H1 (cell line): ENCODE results near the gene ELP4. TPM values are rescaled to one million over a fixed set of nuclear protein-coding genes. Genes with fewer than 3 reads are reported as not detected.

ENCODE experiments used
- CTCF ChIA-PET: fragments of 300-600 bp; sonication (Branson Sonifier 250); formaldehyde crosslinking; loops from one replicate; lab custom pipeline; 2021; ENCODE audit not compliant: partially characterized antibody; lab: Charles Lee
- POLR2A ChIA-PET: fragments of 300-600 bp; sonication (Branson Sonifier 250); formaldehyde crosslinking; loops from one replicate; lab custom pipeline; 2021; ENCODE audit warnings: inconsistent platforms; ENCODE audit not compliant: partially characterized antibody; lab: Charles Lee
- DNase-seq, 2 experiments: peaks; one replicate each; pipeline versions ENCODE4 v3.0.0 to v3.0.0-alpha.2; 2010 to 2022; ENCODE audit warnings: low spot score in 2 of 2, low read depth in 1 of 2, mixed read lengths in 1 of 2
- FAIRE-seq: peaks from 2 replicates; lab custom pipeline; 2011; peaks lifted over from hg19 to GRCh38; lab: Jason Lieb, UNC
- H2AFZ ChIP-seq: 2 replicates; pipeline ENCODE4 v1.8.1; 2012; ENCODE audit warnings: low read length, inconsistent platforms
- H2AK5ac ChIP-seq: 2 replicates; pipeline ENCODE4 v1.6.1; 2013; ENCODE audit warnings: low read depth, low read length
- H2BK120ac ChIP-seq: replicated peaks from 2 replicates; pipeline ENCODE3; 2013; ENCODE audit warnings: low read depth, low read length, inconsistent platforms
- H2BK12ac ChIP-seq: 2 replicates; pipeline ENCODE4 v1.6.1; 2013; ENCODE audit warnings: low read depth, low read length
- H2BK15ac ChIP-seq: 2 replicates; pipeline ENCODE4 v1.6.1; 2013; ENCODE audit warnings: low read length
- H2BK20ac ChIP-seq: 2 replicates; pipeline ENCODE4 v1.6.1; 2013; ENCODE audit warnings: low read length
- H2BK5ac ChIP-seq: 2 replicates; pipeline ENCODE4 v1.6.1; 2013; ENCODE audit warnings: low read depth, low read length
- H3K14ac ChIP-seq: 2 replicates; pipeline ENCODE4 v1.6.1; 2013; ENCODE audit warnings: inconsistent platforms; ENCODE audit not compliant: insufficient read length
- H3K18ac ChIP-seq: 2 replicates; pipeline ENCODE4 v1.6.1; 2013; ENCODE audit warnings: low read length; ENCODE audit errors: extremely low read depth
- H3K23ac ChIP-seq: 2 replicates; pipeline ENCODE4 v1.6.1; 2013; ENCODE audit warnings: inconsistent platforms; ENCODE audit not compliant: insufficient read length
- H3K23me2 ChIP-seq: 2 replicates; pipeline ENCODE4 v1.6.1; 2013; ENCODE audit warnings: low read depth, low read length
- H3K27ac ChIP-seq: 2 replicates; pipeline ENCODE4 v1.6.1; 2011; ENCODE audit warnings: low read depth, low read length, inconsistent platforms
- H3K27me3 ChIP-seq, 4 experiments: replicated peaks in 1 of 4; 1 replicate in 1 of 4; 2 replicates in 3 of 4; pipeline versions ENCODE4 v1.6.1 to v1.8.1; 2011 to 2013; ENCODE audit warnings: low read length in 3 of 4, mild to moderate bottlenecking in 3 of 4, inconsistent platforms in 2 of 4, mixed read lengths in 2 of 4, moderate library complexity in 1 of 4; ENCODE audit not compliant: control insufficient read depth in 3 of 4, insufficient read depth in 3 of 4; ENCODE audit errors: extremely low read depth in 1 of 4
- H3K36me3 ChIP-seq, 4 experiments: 2 replicates each; pipeline versions ENCODE4 v1.6.1 to v1.8.1; 2011 to 2013; ENCODE audit warnings: mild to moderate bottlenecking in 4 of 4, low read length in 3 of 4, moderate library complexity in 2 of 4, control low read depth in 1 of 4, inconsistent platforms in 1 of 4; ENCODE audit not compliant: insufficient read depth in 4 of 4, control insufficient read depth in 2 of 4
- H3K4ac ChIP-seq: replicated peaks from 2 replicates; pipeline ENCODE3; 2013; ENCODE audit warnings: low read length, low read depth, mixed read lengths, inconsistent platforms; ENCODE audit not compliant: insufficient read length
- H3K4me1 ChIP-seq, 4 experiments: replicated peaks in 1 of 4; 1 replicate in 1 of 4; 2 replicates in 3 of 4; pipeline versions ENCODE4 v1.6.1 to v1.8.1; 2011 to 2013; ENCODE audit warnings: low read length in 3 of 4, inconsistent platforms in 2 of 4, mixed read lengths in 1 of 4; ENCODE audit not compliant: insufficient read depth in 4 of 4, control insufficient read depth in 3 of 4
- H3K4me2 ChIP-seq, 2 experiments: 2 replicates each; pipeline versions ENCODE4 v1.6.1 to v1.8.1; 2011 to 2013; ENCODE audit warnings: low read depth in 2 of 2, low read length in 2 of 2, control low read depth in 1 of 2, inconsistent platforms in 1 of 2, mild to moderate bottlenecking in 1 of 2; ENCODE audit not compliant: insufficient read depth in 1 of 2
- H3K4me3 ChIP-seq, 4 experiments: fragments of 200-600, 300-600 bp in 1 of 4; sonication (generic), shearing (Covaris generic), sonication (Bioruptor Twin) in 1 of 4; 2 replicates each; pipeline versions ENCODE4 v1.5.1 to v1.8.1; 2011 to 2016; ENCODE audit warnings: low read length in 4 of 4, low read depth in 3 of 4, control low read depth in 2 of 4, inconsistent platforms in 2 of 4, mild to moderate bottlenecking in 2 of 4, mixed read lengths in 1 of 4, moderate library complexity in 1 of 4; ENCODE audit not compliant: insufficient read depth in 2 of 4; ENCODE audit errors: extremely low read depth in 1 of 4
- H3K56ac ChIP-seq: replicated peaks from 2 replicates; pipeline ENCODE3; 2013; ENCODE audit warnings: low read depth, mild to moderate bottlenecking, mixed read lengths, low read length, inconsistent platforms; ENCODE audit not compliant: insufficient read length
- H3K79me1 ChIP-seq: 2 replicates; pipeline ENCODE4 v1.6.1; 2013; ENCODE audit warnings: low read depth, low read length, control low read depth
- H3K79me2 ChIP-seq, 2 experiments: 2 replicates each; pipeline versions ENCODE4 v1.6.1 to v1.8.1; 2012 to 2013; ENCODE audit warnings: low read length in 2 of 2, mild to moderate bottlenecking in 2 of 2, inconsistent platforms in 1 of 2; ENCODE audit not compliant: insufficient read depth in 2 of 2, control insufficient read depth in 1 of 2
- H3K9ac ChIP-seq, 4 experiments: replicated peaks in 1 of 4; 1 replicate in 1 of 4; 2 replicates in 3 of 4; pipeline versions ENCODE4 v1.6.1 to v1.8.1; 2011 to 2013; ENCODE audit warnings: low read depth in 3 of 4, low read length in 3 of 4, control low read depth in 2 of 4, mild to moderate bottlenecking in 2 of 4, moderate library complexity in 2 of 4, inconsistent platforms in 1 of 4; ENCODE audit errors: extremely low read depth in 1 of 4
- H3K9me3 ChIP-seq, 2 experiments: 2 replicates each; pipeline versions ENCODE4 v1.6.1 to v1.8.1; 2012 to 2013; ENCODE audit warnings: mild to moderate bottlenecking in 2 of 2, moderate library complexity in 2 of 2, control low read depth in 1 of 2, inconsistent platforms in 1 of 2, low read depth in 1 of 2, low read length in 1 of 2, mixed read lengths in 1 of 2; ENCODE audit not compliant: insufficient read depth in 2 of 2
- H4K20me1 ChIP-seq, 2 experiments: replicated peaks in 1 of 2; 2 replicates each; pipeline versions ENCODE3 to v1.8.1; 2011 to 2013; ENCODE audit warnings: inconsistent platforms in 2 of 2, low read length in 2 of 2, mild to moderate bottlenecking in 1 of 2; ENCODE audit not compliant: insufficient read depth in 2 of 2, control insufficient read depth in 1 of 2
- H4K5ac ChIP-seq: 2 replicates; pipeline ENCODE4 v1.6.1; 2013; ENCODE audit warnings: low read length, low read depth, mixed read lengths, inconsistent platforms; ENCODE audit not compliant: insufficient read length
- H4K8ac ChIP-seq: 2 replicates; pipeline ENCODE4 v1.8.0; 2013; ENCODE audit warnings: mild to moderate bottlenecking, moderate library complexity, low read length, inconsistent platforms; ENCODE audit not compliant: insufficient read depth; ENCODE audit errors: extremely low read depth
- H4K91ac ChIP-seq: replicated peaks from 2 replicates; pipeline ENCODE3; 2013; ENCODE audit warnings: low read length, mixed read lengths, inconsistent platforms; ENCODE audit not compliant: insufficient read length
- ASH2L ChIP-seq: fragments of 200-600, 300-600 bp; sonication (generic); IDR thresholded peaks from one replicate; pipeline ENCODE4 v1.7.1; 2017; ENCODE audit warnings: low read length
- BACH1 ChIP-seq: IDR thresholded peaks from 2 replicates; pipeline ENCODE4 v1.6.1; 2012; ENCODE audit warnings: low read length, improper control_type of control experiment
- CBX8 ChIP-seq: fragments of 300-800, 300-1000 bp; sonication (generic); IDR thresholded peaks from 2 replicates; pipeline ENCODE4 v1.7.1; 2016; ENCODE audit warnings: low read depth, low read length, borderline replicate concordance
- POLR2AphosphoS5 ChIP-seq: IDR thresholded peaks from 2 replicates; pipeline ENCODE4 v1.6.1; 2011; ENCODE audit warnings: low read depth, low read length
- RAD21 ChIP-seq, 2 experiments: IDR thresholded peaks in 1 of 2; conservative IDR thresholded peaks in 1 of 2; 2 replicates each; pipeline ENCODE4 v1.6.1; 2011; ENCODE audit warnings: low read depth in 2 of 2, low read length in 2 of 2, improper control_type of control experiment in 1 of 2, inconsistent platforms in 1 of 2, mild to moderate bottlenecking in 1 of 2, moderate library complexity in 1 of 2
- RBBP5 ChIP-seq: IDR thresholded peaks from 2 replicates; pipeline ENCODE4 v1.7.1; 2012; ENCODE audit warnings: low read depth, mild to moderate bottlenecking, inconsistent platforms, low read length, moderate library complexity, borderline replicate concordance
- RXRA ChIP-seq: IDR thresholded peaks from 2 replicates; pipeline ENCODE4 v1.6.1; 2011; ENCODE audit warnings: low read depth, mild to moderate bottlenecking, low read length, moderate library complexity; ENCODE audit not compliant: insufficient read depth
- SAP30 ChIP-seq: fragments of 300-600 bp; sonication (generic); IDR thresholded peaks from 2 replicates; pipeline ENCODE4 v1.7.1; 2012; ENCODE audit warnings: low read length, moderate library complexity, mild to moderate bottlenecking, inconsistent platforms; ENCODE audit not compliant: insufficient read depth, insufficient replicate concordance
- SIN3A ChIP-seq, 2 experiments: IDR thresholded peaks in 1 of 2; conservative IDR thresholded peaks in 1 of 2; 2 replicates each; pipeline ENCODE4 v1.6.1; 2011 to 2012; ENCODE audit warnings: low read length in 2 of 2, improper control_type of control experiment in 1 of 2, low read depth in 1 of 2, mild to moderate bottlenecking in 1 of 2
- SIX5 ChIP-seq: IDR thresholded peaks from 2 replicates; pipeline ENCODE4 v1.6.1; 2011; ENCODE audit warnings: mild to moderate bottlenecking, low read depth, low read length
- WGBS, 2 experiments: shearing (Covaris generic) in 1 of 2; methylation state at CpG; one replicate each; pipeline versions ENCODE4 v1.1.6 to v1.1.7; 2013 to 2015; ENCODE audit warnings: low lambda C conversion rate in 2 of 2, mixed read lengths in 2 of 2, inconsistent platforms in 1 of 2, low coverage in 1 of 2, missing lambda C conversion rate in 1 of 2; ENCODE audit not compliant: insufficient replicate concordance in 2 of 2, insufficient coverage in 1 of 2, insufficient read length in 1 of 2; ENCODE audit errors: extremely low coverage in 1 of 2, missing lambda C conversion rate in 1 of 2; 5-methylcytosine and 5-hydroxymethylcytosine counted together
- polyA plus RNA-seq, 7 experiments: library from polyadenylated mRNA; depleted of rRNA in 3 of 7; stranded (reverse) in 5 of 7; unstranded in 2 of 7; fragments of >200 nt in 5 of 7; fragments of 200-250 nt in 2 of 7; gene quantifications; 1 replicate in 5 of 7; 2 replicates in 1 of 7; 4 replicates in 1 of 7; pipeline versions ENCODE4 v1.2.1 to v1.2.3, GENCODE V29; 2011 to 2013; ENCODE audit warnings: missing spikeins in 2 of 7, mixed read lengths in 2 of 7
- total RNA-seq: library from RNA; stranded (reverse); fragmentation: NEBNext Ultra II Directional; extraction: Animal tissue kit (Norgen Biotek cat#: 25700); gene quantifications from 2 replicates; pipeline ENCODE4 v1.2.1, GENCODE V29; 2021

The ELP4 gene
- total and polyA plus RNA-seq, 2 of the 8 experiments (the other 6 are each of a cell fraction or from before 2014, with no cell fraction given): 14.0 to 18.6 TPM

- Histone ChIP-seq H2AFZ (no peak overlapping the region), H3K27me3 (no peaks in the 10 kb centered on the region), H3K4me1 (peaks cover 0 to 5% (median 0%) of the 10 kb centered on the region in 4 experiments; a peak in 1 of 7 replicates), H2BK5ac (no peak overlapping the region), H3K79me1 (no peaks in the 10 kb centered on the region), H2BK12ac (no peak overlapping the region), H3K23me2 (no peaks in the 10 kb centered on the region), H3K36me3 (no peaks in the 10 kb centered on the region), H3K4me2 (no peak overlapping the region), H4K8ac (no peak overlapping the region), H3K14ac (no peak overlapping the region), H2BK15ac (no peak overlapping the region), H3K27ac (no peak overlapping the region), H3K18ac (no peak overlapping the region), H3K9ac (no peak overlapping the region), H4K20me1 (no peaks in the 10 kb centered on the region), H2AK5ac (no peak overlapping the region), H3K23ac (no peak overlapping the region), H3K79me2 (no peaks in the 10 kb centered on the region), H3K4ac (no peak overlapping the region), H2BK120ac (no peak overlapping the region), H3K9me3 (no peaks in the 10 kb centered on the region), H4K91ac (no peak overlapping the region), H4K5ac (no peak overlapping the region), H3K4me3 (no peak overlapping the region), H2BK20ac (no peak overlapping the region), H3K56ac (no peak overlapping the region)
- POLR2A ChIA-PET: no interaction called here
- CTCF ChIA-PET: no interaction called here
- FAIRE-seq (no peak), DNase-seq (no peak)
- TF ChIP-seq BACH1 (no peak), SIX5 (no peak), CBX8 (no peak), ASH2L (no peak), SAP30 (no peak), RXRA (no peak), RBBP5 (no peak), RAD21 (IDR thresholded peaks at IDR 0.05 in 1 of 2, conservative IDR thresholded peaks at IDR 0.05 in 1 of 2; ENCODE audit: low read depth in 2 of 2, low read length in 2 of 2) (no peak), POLR2AphosphoS5 (no peak), SIN3A (conservative IDR thresholded peaks at IDR 0.05 in 1 of 2, IDR thresholded peaks at IDR 0.05 in 1 of 2; ENCODE audit: low read depth in 1 of 2, low read length in 2 of 2) (no peak)
- 96% methylated on average over 3 of the region's 3 CpGs; no CpG with 5 or more reads in 1 of the 2 experiments for WGBS, 2 experiments
Observed at GRCh38 chr11:31770011-31770700, 260.6 kb downstream of the ELP4 start.
